Mesenchymal stem cell (in vitro differentiated cells and primary cell): Measurements from ENCODE around the gene OR5H14.
"Not testable (repeated sequence)": the region's sequence is repeated elsewhere in the genome, so short reads cannot be mapped to it uniquely, and the experiment has no call there.

Experiments
- DNase-seq: peaks from one replicate; pipeline ENCODE4 v3.0.0-alpha.2; 2013
- H2AFZ ChIP-seq: one replicate; pipeline ENCODE4 v1.6.1; 2013; ENCODE audit warnings: low read depth, mild to moderate bottlenecking, control low read depth, inconsistent platforms, low read length, moderate library complexity
- H2AK5ac ChIP-seq: 2 replicates; pipeline ENCODE4 v1.6.1; 2013; ENCODE audit warnings: low read length, moderate library complexity, mild to moderate bottlenecking, inconsistent platforms; ENCODE audit not compliant: severe bottlenecking
- H2BK120ac ChIP-seq: one replicate; pipeline ENCODE4 v1.6.1; 2013; ENCODE audit warnings: low read depth, mild to moderate bottlenecking, inconsistent platforms, low read length, moderate library complexity
- H2BK12ac ChIP-seq, 2 experiments: one replicate each; pipeline ENCODE4 v1.6.1; 2013; ENCODE audit warnings: inconsistent platforms in 2 of 2, low read length in 2 of 2, mild to moderate bottlenecking in 2 of 2, moderate library complexity in 2 of 2, control low read depth in 1 of 2
- H2BK15ac ChIP-seq: one replicate; pipeline ENCODE4 v1.6.1; 2013; ENCODE audit warnings: mild to moderate bottlenecking, low read depth, inconsistent platforms; ENCODE audit not compliant: poor library complexity, severe bottlenecking
- H2BK5ac ChIP-seq: 2 replicates; pipeline ENCODE4 v1.6.1; 2013; ENCODE audit warnings: low read depth, mild to moderate bottlenecking, low read length, control low read depth, inconsistent platforms; ENCODE audit not compliant: poor library complexity, severe bottlenecking
- H3K14ac ChIP-seq, 2 experiments: one replicate each; pipeline ENCODE4 v1.6.1; 2013; ENCODE audit warnings: inconsistent platforms in 2 of 2, low read length in 2 of 2, control low read depth in 1 of 2, mild to moderate bottlenecking in 1 of 2, moderate library complexity in 1 of 2
- H3K18ac ChIP-seq, 2 experiments: one replicate each; pipeline ENCODE4 v1.6.1; 2013; ENCODE audit warnings: inconsistent platforms in 2 of 2, low read length in 2 of 2, control low read depth in 1 of 2, low read depth in 1 of 2, mild to moderate bottlenecking in 1 of 2
- H3K23ac ChIP-seq, 2 experiments: one replicate each; pipeline ENCODE4 v1.6.1; 2013; ENCODE audit warnings: inconsistent platforms in 2 of 2, low read length in 2 of 2, mild to moderate bottlenecking in 2 of 2, moderate library complexity in 2 of 2, control low read depth in 1 of 2
- H3K27ac ChIP-seq: 2 replicates; pipeline ENCODE4 v1.5.1; 2013; ENCODE audit warnings: mild to moderate bottlenecking, moderate library complexity, low read length, control low read depth, inconsistent platforms; ENCODE audit not compliant: poor library complexity, severe bottlenecking
- H3K27me3 ChIP-seq, 2 experiments: 2 replicates each; pipeline versions ENCODE4 v1.6.1 to v1.7.0; 2013; ENCODE audit warnings: low read length in 2 of 2, mild to moderate bottlenecking in 2 of 2, moderate library complexity in 2 of 2, control low read depth in 1 of 2, inconsistent platforms in 1 of 2; ENCODE audit not compliant: control insufficient read depth in 1 of 2, insufficient read depth in 1 of 2
- H3K36me3 ChIP-seq, 2 experiments: 2 replicates each; pipeline versions ENCODE4 v1.6.1 to v1.7.0; 2013; ENCODE audit warnings: low read length in 2 of 2, control low read depth in 1 of 2, inconsistent platforms in 1 of 2, low read depth in 1 of 2, mild to moderate bottlenecking in 1 of 2; ENCODE audit not compliant: insufficient read depth in 2 of 2, control insufficient read depth in 1 of 2
- H3K4ac ChIP-seq, 2 experiments: one replicate each; pipeline ENCODE4 v1.6.1; 2013; ENCODE audit warnings: inconsistent platforms in 2 of 2, low read length in 2 of 2, mild to moderate bottlenecking in 2 of 2, moderate library complexity in 2 of 2, control low read depth in 1 of 2, low read depth in 1 of 2
- H3K4me1 ChIP-seq: 2 replicates; pipeline ENCODE4 v1.6.1; 2013; ENCODE audit warnings: low read depth, low read length, control low read depth; ENCODE audit not compliant: control insufficient read depth, insufficient read depth
- H3K4me2 ChIP-seq: 2 replicates; pipeline ENCODE4 v1.6.1; 2013; ENCODE audit warnings: low read length, mild to moderate bottlenecking, inconsistent platforms; ENCODE audit not compliant: poor library complexity, severe bottlenecking
- H3K4me3 ChIP-seq, 2 experiments: 2 replicates each; pipeline versions ENCODE4 v1.5.1 to v1.7.0; 2013; ENCODE audit warnings: low read length in 2 of 2, mild to moderate bottlenecking in 2 of 2, control low read depth in 1 of 2, low read depth in 1 of 2; ENCODE audit not compliant: insufficient read depth in 1 of 2
- H3K79me1 ChIP-seq: replicated peaks from 2 replicates; pipeline ENCODE4 v1.6.1; 2013; ENCODE audit warnings: mild to moderate bottlenecking, control low read depth, low read length, inconsistent platforms; ENCODE audit not compliant: poor library complexity, severe bottlenecking
- H3K9ac ChIP-seq: 2 replicates; pipeline ENCODE4 v1.7.0; 2013; ENCODE audit warnings: mild to moderate bottlenecking, low read length, moderate library complexity
- H3K9me3 ChIP-seq: 2 replicates; pipeline ENCODE4 v1.7.0; 2013; ENCODE audit warnings: mild to moderate bottlenecking, low read length; ENCODE audit not compliant: control insufficient read depth
- H4K8ac ChIP-seq: one replicate; pipeline ENCODE4 v1.6.1; 2013; ENCODE audit warnings: inconsistent platforms, mild to moderate bottlenecking, low read length, moderate library complexity
- H4K91ac ChIP-seq: one replicate; pipeline ENCODE4 v1.6.1; 2013; ENCODE audit warnings: mild to moderate bottlenecking, low read length, inconsistent platforms
- WGBS: methylation state at CpG from one replicate; pipeline ENCODE4 v1.1.7; 2013; ENCODE audit warnings: mixed read lengths; 5-methylcytosine and 5-hydroxymethylcytosine counted together

The OR5H14 gene

DNA sequence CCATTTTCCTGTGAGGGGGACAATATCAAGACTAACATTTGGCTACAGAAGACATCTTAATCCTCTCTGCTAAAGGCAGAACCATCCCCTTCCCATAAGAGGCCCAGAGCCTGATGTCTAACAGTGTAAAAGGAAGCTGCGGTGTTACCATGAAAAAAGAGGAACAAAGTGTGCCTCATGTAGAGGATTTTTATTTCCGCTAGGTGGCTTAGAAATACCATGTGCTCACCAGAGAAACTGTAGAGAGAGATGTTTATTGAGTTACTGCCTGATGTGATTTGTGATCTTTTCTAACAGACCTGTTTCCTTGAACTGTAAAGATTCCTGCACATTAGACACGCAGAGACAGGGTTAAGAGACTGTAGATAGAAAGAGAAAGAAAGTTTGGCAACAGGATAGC is 41.3 kb downstream of the OR5H14 start:
- H3K4me1 ChIP-seq, result no peaks in the 10 kb centered on the region
- H3K4me2 ChIP-seq, result no peak overlapping the region
- H4K8ac ChIP-seq, result no peak overlapping the region
- WGBS, result 44% methylated on average over 3 of the region's 3 CpGs
- H3K79me1 ChIP-seq, result no peaks in the 10 kb centered on the region
- H3K9ac ChIP-seq, result no peak overlapping the region
- H3K27me3 ChIP-seq, result no peaks in the 10 kb centered on the region
- no peak overlapping the region for H2BK12ac ChIP-seq
- H3K23ac ChIP-seq, result no peak overlapping the region
- H4K91ac ChIP-seq, result no peak overlapping the region
- H2AK5ac ChIP-seq, result no peak overlapping the region
- no peak overlapping the region for H3K18ac ChIP-seq
- DNase-seq, result peak; percentile 3
- H3K9me3 ChIP-seq, result no peaks in the 10 kb centered on the region
- H3K14ac ChIP-seq, result no peak overlapping the region
- H2BK120ac ChIP-seq, result no peak overlapping the region
- H2BK5ac ChIP-seq, result no peak overlapping the region
- no peak overlapping the region for H2AFZ ChIP-seq
- H2BK15ac ChIP-seq, result no peak overlapping the region
- H3K27ac ChIP-seq, result no peak overlapping the region
- H3K4me3 ChIP-seq, result no peak overlapping the region
- no peak overlapping the region for H3K4ac ChIP-seq
- no peaks in the 10 kb centered on the region for H3K36me3 ChIP-seq

- H3K18ac ChIP-seq, H4K8ac ChIP-seq, H3K9ac ChIP-seq, H4K91ac ChIP-seq, H3K9me3 ChIP-seq, DNase-seq, H2BK12ac ChIP-seq, H3K27me3 ChIP-seq, H2BK120ac ChIP-seq, H3K4me1 ChIP-seq, H3K79me1 ChIP-seq, H3K14ac ChIP-seq, H2AK5ac ChIP-seq, H3K27ac ChIP-seq, H3K36me3 ChIP-seq, H3K4me2 ChIP-seq, H3K4me3 ChIP-seq, H3K23ac ChIP-seq, H2BK15ac ChIP-seq, H3K4ac ChIP-seq, H2BK5ac ChIP-seq, H2AFZ ChIP-seq: not testable (repeated sequence)
These were observed 43.6 kb downstream of the OR5H14 start for GRCh38 chr3:98190911-98191310.

GRCh38 chr3:98196293-98196692 is 49.0 kb downstream of the OR5H14 start:
- not testable (repeated sequence) for H2BK120ac ChIP-seq, H2AK5ac ChIP-seq, H2BK12ac ChIP-seq, H3K4me2 ChIP-seq, H2BK5ac ChIP-seq, H2BK15ac ChIP-seq, H3K27ac ChIP-seq, H4K91ac ChIP-seq, H3K79me1 ChIP-seq, H3K4ac ChIP-seq, H3K4me3 ChIP-seq, DNase-seq, H3K36me3 ChIP-seq, H4K8ac ChIP-seq, H3K9ac ChIP-seq, H2AFZ ChIP-seq, H3K23ac ChIP-seq, H3K27me3 ChIP-seq, H3K9me3 ChIP-seq, H3K4me1 ChIP-seq, H3K14ac ChIP-seq, H3K18ac ChIP-seq
- WGBS, result 76% methylated on average over 2 of the region's 2 CpGs

- Histone ChIP-seq H3K27me3 (no peaks in the 10 kb centered on the region), H3K4ac (no peak overlapping the region), H2BK15ac (no peak overlapping the region), H3K27ac (no peak overlapping the region), H3K14ac (no peak overlapping the region), H4K8ac (no peak overlapping the region), H3K4me1 (no peaks in the 10 kb centered on the region), H3K4me2 (no peak overlapping the region), H2AK5ac (no peak overlapping the region), H3K36me3 (no peaks in the 10 kb centered on the region), H3K79me1 (no peaks in the 10 kb centered on the region), H2AFZ (no peak overlapping the region), H3K9ac (no peak overlapping the region), H2BK5ac (no peak overlapping the region), H3K23ac (no peak overlapping the region), H3K9me3 (no peaks in the 10 kb centered on the region), H3K18ac (no peak overlapping the region), H2BK12ac (no peak overlapping the region), H2BK120ac (no peak overlapping the region), H4K91ac (no peak overlapping the region), H3K4me3 (no peak overlapping the region)
- DNase-seq, result no peak
- 48% methylated on average over 1 of the region's 1 CpG for WGBS
These were observed 51.7 kb downstream of the OR5H14 start for GRCh38 chr3:98199020-98199419.
